ENCODE results near the gene CYP4F22.
"Not testable (repeated sequence)": the region's sequence is repeated elsewhere in the genome, so short reads cannot be mapped to it uniquely, and the experiment has no call there.

CYP4F22 gene

GRCh38 chr19:15583346-15583745 lies 75.0 kb downstream of the CYP4F22 start:
- no peak for DNase-seq

- DNase-seq: no peak
These were observed 75.8 kb downstream of the CYP4F22 start for GRCh38 chr19:15584095-15584494.

- no peak for DNase-seq
These were observed 76.3 kb downstream of the CYP4F22 start for GRCh38 chr19:15584541-15585115.

- no peak for DNase-seq
These were observed 79.3 kb downstream of the CYP4F22 start for GRCh38 chr19:15587663-15588062.

GRCh38 chr19:15588265-15588664 lies 79.9 kb downstream of the CYP4F22 start:
- DNase-seq: no peak

GRCh38 chr19:15589760-15590451 lies 81.6 kb downstream of the CYP4F22 start:
- no peak for DNase-seq

GRCh38 chr19:15591796-15592195 lies 83.5 kb downstream of the CYP4F22 start:
- no peak for DNase-seq

- not testable (repeated sequence) for DNase-seq
These were observed 84.2 kb downstream of the CYP4F22 start for GRCh38 chr19:15592506-15592905.

GRCh38 chr19:15593766-15594165 lies 85.4 kb downstream of the CYP4F22 start:
- not testable (repeated sequence) for DNase-seq

- DNase-seq: peak; percentile 8
These were observed 86.7 kb downstream of the CYP4F22 start for GRCh38 chr19:15595069-15595468.
